Smooth muscle cell (in vitro differentiated cells): Measurements from ENCODE around the gene INAVA. TPM values are rescaled to one million over a fixed set of nuclear protein-coding genes. Genes with fewer than 3 reads are reported as not detected.

Source experiments
- DNase-seq: peaks from one replicate; lab custom pipeline; 2025; ENCODE audit not compliant: unreplicated experiment; lab: John Stamatoyannopoulos, UW
- H2AFZ ChIP-seq: fragments of 200-600 bp; sonication (generic); 2 replicates; pipeline ENCODE4 v1.6.0; 2016; ENCODE audit warnings: antibody characterized with exemption, low read depth, mild to moderate bottlenecking
- H3F3A ChIP-seq: fragments of 200-600 bp; sonication (generic); 2 replicates; pipeline ENCODE4 v1.6.0; 2017; ENCODE audit warnings: antibody characterized with exemption, low read depth
- H3K27ac ChIP-seq: fragments of 200-600 bp; sonication (generic); 2 replicates; pipeline ENCODE4 v1.5.1; 2016; ENCODE audit warnings: low read depth, mild to moderate bottlenecking
- H3K27me3 ChIP-seq: fragments of 200-600 bp; sonication (generic); 2 replicates; pipeline ENCODE4 v1.6.1; 2016; ENCODE audit warnings: low read depth, mild to moderate bottlenecking
- H3K36me3 ChIP-seq: fragments of 200-600 bp; sonication (generic); 2 replicates; pipeline ENCODE4 v1.5.1; 2016; ENCODE audit warnings: low read depth
- H3K4me1 ChIP-seq: fragments of 200-600 bp; sonication (generic); 2 replicates; pipeline ENCODE4 v1.5.1; 2016; ENCODE audit warnings: low read depth
- H3K4me2 ChIP-seq: fragments of 200-600 bp; sonication (generic); 2 replicates; pipeline ENCODE4 v1.6.0; 2016; ENCODE audit warnings: mild to moderate bottlenecking
- H3K4me3 ChIP-seq: fragments of 200-600 bp; sonication (generic); 2 replicates; pipeline ENCODE4 v1.5.1; 2016; ENCODE audit warnings: mild to moderate bottlenecking
- H3K79me2 ChIP-seq: fragments of 200-600 bp; sonication (generic); 2 replicates; pipeline ENCODE4 v1.6.0; 2016; ENCODE audit warnings: low read depth, mild to moderate bottlenecking
- H3K9ac ChIP-seq: fragments of 200-600 bp; sonication (generic); 2 replicates; pipeline ENCODE4 v1.6.0; 2016; ENCODE audit warnings: low read depth
- H3K9me3 ChIP-seq: fragments of 200-600 bp; sonication (generic); replicated peaks from 2 replicates; pipeline ENCODE4 v1.5.1; 2016; ENCODE audit warnings: low read depth
- H4K20me1 ChIP-seq: fragments of 200-600 bp; sonication (generic); 2 replicates; pipeline ENCODE4 v1.6.0; 2016; ENCODE audit warnings: low read depth
- CTCF ChIP-seq: fragments of 200-600 bp; sonication (generic); IDR thresholded peaks from 2 replicates; pipeline ENCODE4 v1.5.1; 2017; ENCODE audit warnings: borderline replicate concordance, mild to moderate bottlenecking, antibody characterized with exemption; ENCODE audit not compliant: insufficient read depth, poor library complexity, severe bottlenecking
- WGBS: methylation state at CpG from one replicate; pipeline ENCODE4 v1.1.7; 2016; ENCODE audit warnings: low lambda C conversion rate; 5-methylcytosine and 5-hydroxymethylcytosine counted together
- polyA plus RNA-seq: library from polyadenylated mRNA; unstranded; fragments of >200 nt; fragmentation: Nextera tagmentation; extraction: Ambion mirVana; gene quantifications from 2 replicates; pipeline ENCODE4 v1.2.1, GENCODE V29; 2016
- total RNA-seq: library from RNA; depleted of rRNA; stranded (reverse); fragments of >200 nt; gene quantifications from 2 replicates; pipeline ENCODE4 v1.2.3, GENCODE V29; 2014

The INAVA gene
- total and polyA plus RNA-seq, 2 experiments from 2014 or later = 10.1 to 16.9 TPM

- TF ChIP-seq CTCF = no peak
- Histone ChIP-seq H3K4me1 (no peaks in the 10 kb centered on the region), H3K36me3 (no peaks in the 10 kb centered on the region), H3K4me3 (no peak within 1 kb of the TSS), H4K20me1 (no peaks in the 10 kb centered on the region), H3K9me3 (no peaks in the 10 kb centered on the region), H3F3A (no peaks in the 10 kb centered on the region), H2AFZ (no peak within 1 kb of the TSS), H3K79me2 (no peaks in the 10 kb centered on the region), H3K27me3 (no peaks in the 10 kb centered on the region), H3K9ac (no peak within 1 kb of the TSS), H3K27ac (no peak within 1 kb of the TSS), H3K4me2 (no peak within 1 kb of the TSS)
- 95% methylated on average over 20 of the region's 23 CpGs for WGBS
- DNase-seq = no peak
These were observed 22.1 kb upstream of the INAVA start, which contains the start of gene GPR25 for GRCh38 chr1:200872446-200873115. GPR25 (plus strand) TSS chr1:200872981; CDS start chr1:200873038, 57 bp downstream.

- H3K9ac ChIP-seq = no peak overlapping the region
- no peaks in the 10 kb centered on the region for H3K4me1 ChIP-seq
- H4K20me1 ChIP-seq = no peaks in the 10 kb centered on the region
- 98% methylated on average over 47 of the region's 61 CpGs for WGBS
- no peak overlapping the region for H2AFZ ChIP-seq
- TF ChIP-seq CTCF = no peak
- H3K79me2 ChIP-seq = no peaks in the 10 kb centered on the region
- H3K27ac ChIP-seq = no peak overlapping the region
- no peak overlapping the region for H3K4me3 ChIP-seq
- H3F3A ChIP-seq = no peaks in the 10 kb centered on the region
- H3K36me3 ChIP-seq = no peaks in the 10 kb centered on the region
- H3K9me3 ChIP-seq = no peaks in the 10 kb centered on the region
- DNase-seq = no peak
- H3K27me3 ChIP-seq = no peaks in the 10 kb centered on the region
- no peak overlapping the region for H3K4me2 ChIP-seq
These were observed 21.5 kb upstream of the INAVA start for GRCh38 chr1:200873116-200873670.

GRCh38 chr1:200873671-200874397, 20.9 kb upstream of the INAVA start:
- no peaks in the 10 kb centered on the region for H4K20me1 ChIP-seq
- H3K9ac ChIP-seq = no peak overlapping the region
- H3K27ac ChIP-seq = no peak overlapping the region
- no peak overlapping the region for H2AFZ ChIP-seq
- TF ChIP-seq CTCF = no peak
- H3K36me3 ChIP-seq = no peaks in the 10 kb centered on the region
- H3K79me2 ChIP-seq = no peaks in the 10 kb centered on the region
- WGBS = 95% methylated on average over 51 of the region's 66 CpGs
- DNase-seq = no peak
- H3K4me1 ChIP-seq = no peaks in the 10 kb centered on the region
- no peak overlapping the region for H3K4me3 ChIP-seq
- H3K4me2 ChIP-seq = no peak overlapping the region
- no peaks in the 10 kb centered on the region for H3K27me3 ChIP-seq
- no peaks in the 10 kb centered on the region for H3F3A ChIP-seq
- no peaks in the 10 kb centered on the region for H3K9me3 ChIP-seq
